Kidney (tissue), 14 donors: ENCODE data around the gene SYT1. TPM values are rescaled to one million over a fixed set of nuclear protein-coding genes. Genes with fewer than 3 reads are reported as not detected.

ENCODE experiments used
- DNase-seq, 5 donors: peaks; one replicate each; pipeline ENCODE4 v3.0.0-alpha.2; 2013 to 2020
- FAIRE-seq: peaks from 2 replicates; lab custom pipeline; 2012; peaks lifted over from hg19 to GRCh38; lab: Jason Lieb, UNC
- H3K27ac ChIP-seq, 2 donors: one replicate each; pipeline ENCODE4 v1.7.0; 2013; ENCODE audit warnings: low read depth in 2 of 2, low read length in 2 of 2, inconsistent platforms in 1 of 2
- H3K27me3 ChIP-seq: one replicate; pipeline ENCODE4 v1.7.1; 2013; ENCODE audit warnings: low read length, inconsistent platforms; ENCODE audit not compliant: control insufficient read depth, insufficient read depth
- H3K36me3 ChIP-seq, 3 donors: one replicate each; pipeline versions ENCODE4 v1.7.0 to v1.7.1; 2013; ENCODE audit warnings: low read length in 3 of 3, control low read depth in 1 of 3, inconsistent platforms in 1 of 3; ENCODE audit not compliant: insufficient read depth in 3 of 3, control insufficient read depth in 2 of 3
- H3K4me1 ChIP-seq, 3 donors: one replicate each; pipeline versions ENCODE4 v1.7.0 to v1.7.1; 2013; ENCODE audit warnings: low read length in 3 of 3, inconsistent platforms in 1 of 3, low read depth in 1 of 3; ENCODE audit not compliant: control insufficient read depth in 2 of 3, insufficient read depth in 2 of 3
- H3K4me3 ChIP-seq, 3 donors: one replicate each; pipeline versions ENCODE4 v1.7.0 to v1.8.1; 2013; ENCODE audit warnings: low read length in 3 of 3, control low read depth in 1 of 3, inconsistent platforms in 1 of 3
- H3K9ac ChIP-seq, 3 donors: one replicate each; pipeline versions ENCODE4 v1.7.0 to v1.7.1; 2013; ENCODE audit warnings: low read length in 3 of 3, control low read depth in 1 of 3, inconsistent platforms in 1 of 3
- H3K9me3 ChIP-seq, 3 donors: one replicate each; pipeline versions ENCODE4 v1.7.0 to v1.7.1; 2013; ENCODE audit warnings: low read length in 3 of 3, control low read depth in 1 of 3, inconsistent platforms in 1 of 3; ENCODE audit not compliant: control insufficient read depth in 2 of 3, insufficient read depth in 1 of 3
- intact Hi-C: fragments of 100-400 bp; cut with DNase I; formaldehyde crosslinking; loops from one replicate; pipeline ENCODE4 v1.11.1; 2022
- polyA plus RNA-seq: library from polyadenylated mRNA; stranded (reverse); fragments of 350-450 nt; fragmentation: Illumina TruSeq; extraction: RNeasy Lipid Tissue Mini Kit (QIAGEN cat#74804); gene quantifications from one replicate; pipeline ENCODE4 v1.2.3, GENCODE V29; 2014; ENCODE audit warnings: low read depth, low replicate concordance; ENCODE audit not compliant: insufficient read depth
- total RNA-seq: library from RNA; stranded (reverse); fragmentation: NEBNext Ultra II Directional; extraction: Animal tissue kit (Norgen Biotek cat#: 25700); gene quantifications from one replicate; pipeline ENCODE4 v1.2.1, GENCODE V29; 2021
- TF ChIP-seq, protein P1 (sequence below): IDR thresholded peaks from 3 replicates; pipeline ENCODE4 v1.5.1; 2012; ENCODE audit warnings: mild to moderate bottlenecking, moderate library complexity, borderline replicate concordance; ENCODE audit not compliant: insufficient read depth; ENCODE audit errors: extremely low read depth
- donor health status: control.
- donor health status: control.
- donor health status: control.
- donor health status: control.
- donor health status: control.
- donor health status: DM: yes; HTN: yes; CAD: no.
- donor health status: Normal renal cell carcinoma (clear cell type).

Gene SYT1
- total and polyA plus RNA-seq, 2 donors from 2014 or later: 0.69 to 1.2 TPM

DNA sequence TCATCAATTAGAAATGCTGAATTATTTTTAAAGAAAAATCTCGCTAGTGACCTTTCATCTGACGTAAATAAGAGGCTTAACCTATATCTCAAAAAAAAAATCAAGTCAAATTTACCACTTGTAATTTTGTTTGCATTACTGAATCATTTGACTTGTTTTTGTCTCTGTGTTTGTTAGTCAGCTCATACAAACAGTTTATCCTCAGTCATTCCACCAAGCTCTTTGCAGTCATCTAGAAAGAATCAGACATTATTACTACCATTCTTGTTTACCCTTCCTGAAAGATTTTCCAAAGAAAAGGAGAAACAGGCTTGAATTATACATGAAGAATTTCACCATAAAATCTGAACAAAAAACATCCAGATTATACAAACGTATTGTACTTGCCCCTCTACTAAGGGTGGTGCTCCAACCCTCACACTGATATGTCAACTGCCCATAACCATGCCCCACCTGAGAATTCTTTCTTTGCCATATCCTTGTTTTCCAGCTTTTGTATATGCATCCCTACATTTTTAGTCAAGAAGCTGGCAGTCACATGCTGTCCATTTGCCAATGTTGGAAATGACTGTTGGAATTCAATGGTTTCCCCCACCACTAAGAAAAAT lies 569.0 kb downstream of the SYT1 start:
- no peak overlapping the region for H3K27ac ChIP-seq
- intact Hi-C loops: no loop called here
- no peak for DNase-seq

DNA sequence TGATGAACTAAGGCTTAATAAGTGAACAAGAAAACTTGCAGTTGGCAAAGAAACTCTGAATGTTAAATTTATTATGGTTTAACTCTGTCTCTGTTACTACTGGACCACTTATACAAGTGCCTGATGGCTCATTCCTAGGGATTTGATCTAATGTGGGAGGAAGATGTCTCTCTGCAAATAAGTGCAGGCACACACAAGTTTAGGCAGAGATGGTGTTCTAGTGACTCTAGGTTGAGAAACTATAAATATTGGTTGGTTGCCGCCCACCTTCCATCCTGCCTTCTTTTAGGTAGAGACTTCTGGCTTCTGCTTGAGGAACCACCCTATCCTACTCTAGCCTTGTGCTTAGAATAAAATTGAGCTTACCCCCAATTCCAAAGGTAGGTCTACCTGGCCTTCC lies 570.0 kb downstream of the SYT1 start:
- FAIRE-seq (no peak), DNase-seq (no peak)
- Histone ChIP-seq H3K27ac (no peak overlapping the region), H3K9me3 (no peaks in the 10 kb centered on the region), H3K9ac (no peak overlapping the region), H3K4me1 (peaks cover 0 to 5% (median 0%) of the 10 kb centered on the region in 3 donors), H3K27me3 (no peaks in the 10 kb centered on the region), H3K4me3 (no peak overlapping the region), H3K36me3 (no peaks in the 10 kb centered on the region)
- TF ChIP-seq, protein P1, sequence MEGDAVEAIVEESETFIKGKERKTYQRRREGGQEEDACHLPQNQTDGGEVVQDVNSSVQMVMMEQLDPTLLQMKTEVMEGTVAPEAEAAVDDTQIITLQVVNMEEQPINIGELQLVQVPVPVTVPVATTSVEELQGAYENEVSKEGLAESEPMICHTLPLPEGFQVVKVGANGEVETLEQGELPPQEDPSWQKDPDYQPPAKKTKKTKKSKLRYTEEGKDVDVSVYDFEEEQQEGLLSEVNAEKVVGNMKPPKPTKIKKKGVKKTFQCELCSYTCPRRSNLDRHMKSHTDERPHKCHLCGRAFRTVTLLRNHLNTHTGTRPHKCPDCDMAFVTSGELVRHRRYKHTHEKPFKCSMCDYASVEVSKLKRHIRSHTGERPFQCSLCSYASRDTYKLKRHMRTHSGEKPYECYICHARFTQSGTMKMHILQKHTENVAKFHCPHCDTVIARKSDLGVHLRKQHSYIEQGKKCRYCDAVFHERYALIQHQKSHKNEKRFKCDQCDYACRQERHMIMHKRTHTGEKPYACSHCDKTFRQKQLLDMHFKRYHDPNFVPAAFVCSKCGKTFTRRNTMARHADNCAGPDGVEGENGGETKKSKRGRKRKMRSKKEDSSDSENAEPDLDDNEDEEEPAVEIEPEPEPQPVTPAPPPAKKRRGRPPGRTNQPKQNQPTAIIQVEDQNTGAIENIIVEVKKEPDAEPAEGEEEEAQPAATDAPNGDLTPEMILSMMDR: no peak
- intact Hi-C loops: no loop called here

More for the DNA sequence above, 569.0 kb downstream of the SYT1 start:
- TF ChIP-seq, protein P1: no peak
- H3K36me3 ChIP-seq: no peaks in the 10 kb centered on the region
- no peak for FAIRE-seq
- H3K9ac ChIP-seq: no peak overlapping the region
- H3K4me1 ChIP-seq: no peaks in the 10 kb centered on the region
- H3K27me3 ChIP-seq: no peaks in the 10 kb centered on the region
- H3K4me3 ChIP-seq: no peak overlapping the region
- H3K9me3 ChIP-seq: no peaks in the 10 kb centered on the region

DNA sequence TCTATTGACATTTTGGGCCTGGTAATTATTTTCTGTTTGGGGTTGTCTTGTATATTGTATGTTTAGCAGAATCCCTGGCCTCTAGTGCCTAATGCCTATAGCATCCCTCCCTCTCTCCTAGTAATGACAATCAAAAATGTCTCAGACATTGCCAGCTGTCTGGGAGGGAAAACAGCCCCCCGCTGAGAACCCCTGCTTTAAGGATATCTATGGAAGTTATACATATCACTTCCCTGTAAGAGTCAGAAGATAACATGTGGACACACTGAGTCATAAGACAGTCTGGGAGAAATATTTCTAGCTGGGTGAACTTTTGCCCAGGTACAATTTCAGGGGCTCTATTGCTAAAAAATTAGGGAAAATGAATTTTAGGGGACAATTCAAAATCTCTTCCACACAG lies 571.2 kb downstream of the SYT1 start:
- Histone ChIP-seq H3K9ac (no peak overlapping the region), H3K4me1 (peaks cover 0 to 5% (median 0%) of the 10 kb centered on the region in 3 donors), H3K9me3 (no peaks in the 10 kb centered on the region), H3K36me3 (no peaks in the 10 kb centered on the region), H3K4me3 (no peak overlapping the region), H3K27ac (no peak overlapping the region), H3K27me3 (no peaks in the 10 kb centered on the region)
- TF ChIP-seq, protein P1: no peak
- intact Hi-C loops: no loop called here
- no peak for DNase-seq
- FAIRE-seq: no peak
